Measurements from ENCODE around the gene TYW1B.
"Not testable (repeated sequence)": the region's sequence is repeated elsewhere in the genome, so short reads cannot be mapped to it uniquely, and the experiment has no call there.

- not testable (repeated sequence) for TF ChIP-seq CTCF (IDR thresholded peaks at IDR 0.05; ENCODE audit: insufficient read depth, low read length); POLR2AphosphoS5 (IDR thresholded peaks at IDR 0.05; ENCODE audit: low read depth); REST (IDR thresholded peaks at IDR 0.05; ENCODE audit: insufficient replicate concordance, low read depth)
Measured at GRCh38 chr7:72635273-72635908, 192.6 kb downstream of the TYW1B start.

Data from HL-60 (cell line).